Endothelial cell of umbilical vein (primary cell): ENCODE results near the gene TRAF7. TPM values are rescaled to one million over a fixed set of nuclear protein-coding genes. Genes with fewer than 3 reads are reported as not detected.
"Not testable (repeated sequence)": the region's sequence is repeated elsewhere in the genome, so short reads cannot be mapped to it uniquely, and the experiment has no call there.

Source experiments
- BruUV-seq: library from RNA; stranded (reverse); fragments of 400-500 nt; replicated peaks from 2 replicates; lab custom pipeline; 2021; lab: Mats Ljungman, UMichigan
- CTCF ChIA-PET: fragments of 300-600, 350-600 bp; sonication (Branson Sonifier 250); formaldehyde crosslinking; loops from one replicate; lab custom pipeline; 2021; ENCODE audit warnings: antibody characterized with exemption, inconsistent platforms; lab: Charles Lee
- POLR2A ChIA-PET: fragments of 300-600, 350-600 bp; sonication (Branson Sonifier 250); formaldehyde crosslinking; loops from one replicate; lab custom pipeline; 2021; ENCODE audit warnings: antibody characterized with exemption, inconsistent platforms; lab: Charles Lee
- DNase-seq: peaks from one replicate; pipeline ENCODE4 v3.0.0-alpha.2; 2011; ENCODE audit warnings: low read depth, low spot score
- FAIRE-seq: peaks from 2 replicates; lab custom pipeline; 2011; peaks lifted over from hg19 to GRCh38; lab: Jason Lieb, UNC
- H2AFZ ChIP-seq: 2 replicates; pipeline ENCODE4 v1.6.0; 2012; ENCODE audit warnings: low read depth, low read length, control low read depth, inconsistent platforms
- H3K27ac ChIP-seq: 2 replicates; pipeline ENCODE4 v1.5.1; 2011; ENCODE audit warnings: low read depth, mild to moderate bottlenecking, control low read depth, low read length, moderate library complexity; ENCODE audit not compliant: insufficient read depth
- H3K27me3 ChIP-seq, 2 experiments: 2 replicates each; pipeline versions ENCODE4 v1.6.0 to v1.6.1; 2011; ENCODE audit warnings: low read length in 2 of 2, mixed read lengths in 1 of 2; ENCODE audit not compliant: control insufficient read depth in 2 of 2, insufficient read depth in 2 of 2
- H3K36me3 ChIP-seq, 2 experiments: 2 replicates in 1 of 2; 3 replicates in 1 of 2; pipeline ENCODE4 v1.5.1; 2011; ENCODE audit warnings: low read length in 2 of 2, mild to moderate bottlenecking in 1 of 2, moderate library complexity in 1 of 2; ENCODE audit not compliant: control insufficient read depth in 2 of 2, insufficient read depth in 2 of 2; ENCODE audit errors: extremely low read depth in 1 of 2
- H3K4me1 ChIP-seq: 3 replicates; pipeline ENCODE4 v1.5.1; 2011; ENCODE audit warnings: mild to moderate bottlenecking, low read length; ENCODE audit not compliant: control insufficient read depth, insufficient read depth; ENCODE audit errors: extremely low read depth
- H3K4me2 ChIP-seq: 2 replicates; pipeline ENCODE4 v1.6.1; 2011; ENCODE audit warnings: low read length, control low read depth, mixed read lengths; ENCODE audit not compliant: insufficient read depth
- H3K4me3 ChIP-seq, 3 experiments: fragments of 200-600 bp in 1 of 3; sonication (generic), shearing (Covaris generic) in 1 of 3; replicated peaks in 1 of 3; 2 replicates each; pipeline ENCODE4 v1.5.1; 2011 to 2016; ENCODE audit warnings: control low read depth in 3 of 3, low read length in 3 of 3, mild to moderate bottlenecking in 2 of 3, inconsistent platforms in 1 of 3, low read depth in 1 of 3, moderate library complexity in 1 of 3; ENCODE audit not compliant: insufficient read depth in 1 of 3
- H3K79me2 ChIP-seq: 2 replicates; pipeline ENCODE4 v1.6.0; 2012; ENCODE audit warnings: low read length, inconsistent platforms; ENCODE audit not compliant: control insufficient read depth, insufficient read depth
- H3K9ac ChIP-seq: replicated peaks from 2 replicates; pipeline ENCODE3; 2011; ENCODE audit warnings: low read length, control low read depth; ENCODE audit not compliant: insufficient read depth; ENCODE audit errors: extremely low read depth
- H3K9me1 ChIP-seq: replicated peaks from 3 replicates; pipeline ENCODE4 v1.6.0; 2011; ENCODE audit warnings: mild to moderate bottlenecking, low read length; ENCODE audit not compliant: control insufficient read depth, insufficient read depth; ENCODE audit errors: extremely low read depth
- H3K9me3 ChIP-seq: replicated peaks from 2 replicates; pipeline ENCODE4 v1.5.1; 2012; ENCODE audit warnings: low read length, inconsistent platforms; ENCODE audit not compliant: control insufficient read depth, insufficient read depth
- H4K20me1 ChIP-seq: replicated peaks from 2 replicates; pipeline ENCODE3; 2011; ENCODE audit warnings: mild to moderate bottlenecking, low read length; ENCODE audit not compliant: control insufficient read depth, insufficient read depth; ENCODE audit errors: extremely low read depth
- CTCF ChIP-seq, 2 donors: IDR thresholded peaks; 1 replicate in 1 of 2; 2 replicates in 1 of 2; pipeline ENCODE4 v1.5.1; 2011; ENCODE audit warnings: low read length in 2 of 2, mild to moderate bottlenecking in 2 of 2, moderate library complexity in 2 of 2, control low read depth in 1 of 2, inconsistent platforms in 1 of 2, low read depth in 1 of 2; ENCODE audit not compliant: insufficient read depth in 1 of 2; ENCODE audit errors: extremely low read depth in 1 of 2
- dilution Hi-C: fragments of 300-500 bp; cut with MboI; formaldehyde crosslinking; loops from one replicate; pipeline ENCODE4 v1.15.0; 2019; ENCODE audit warnings: low sequenced_read_pairs; ENCODE audit not compliant: extremely low pct_ligation_motif_present
- intact Hi-C: fragments of 100-400 bp; cut with micrococcal nuclease; formaldehyde crosslinking; loops from one replicate; pipeline ENCODE4 v1.10.0; 2022
- polyA plus RNA-seq, 4 experiments: library from polyadenylated mRNA; depleted of rRNA in 3 of 4; stranded (reverse) in 3 of 4; unstranded in 1 of 4; fragments of >200 nt; gene quantifications; 2 replicates each; pipeline versions ENCODE4 v1.2.1 to v1.2.3, GENCODE V29; 2011 to 2012; ENCODE audit warnings: missing spikeins in 1 of 4
- total RNA-seq: library from RNA; stranded (reverse); gene quantifications from 2 replicates; pipeline ENCODE4 v1.2.3, GENCODE V29; 2021

Gene TRAF7
- total and polyA plus RNA-seq, 2 donors (not counting 3 experiments of a cell fraction or from before 2014, with no cell fraction given): 141 to 175 TPM

- H3K4me2 ChIP-seq, H4K20me1 ChIP-seq, H3K4me3 ChIP-seq, POLR2A ChIA-PET, H3K36me3 ChIP-seq, H2AFZ ChIP-seq, H3K9ac ChIP-seq, intact Hi-C loops, DNase-seq, H3K27me3 ChIP-seq, H3K9me3 ChIP-seq, H3K9me1 ChIP-seq, dilution Hi-C loops, BruUV-seq: not testable (repeated sequence)
- Histone ChIP-seq H3K79me2 (peaks cover 33% of the 10 kb centered on the region), H3K4me1 (peaks cover 37% of the 10 kb centered on the region), H3K27ac (peak overlapping the region; percentile 7)
- CTCF ChIA-PET: interaction anchor here (1.3 kb wide), 1 partner anchor 14 kb away, joined by 6 read pairs; no protein-coding TSS in a partner anchor
- FAIRE-seq: peak; percentile 67
- peak in 1 of 2 donors; percentile 1 for TF ChIP-seq CTCF (IDR thresholded peaks at IDR 0.05; ENCODE audit: extremely low read depth in 1 of 2, insufficient read depth in 1 of 2, low read depth in 1 of 2, low read length in 2 of 2)
These were observed 29.3 kb upstream of the TRAF7 start for GRCh38 chr16:2126161-2126743.

GRCh38 chr16:2126928-2127556 lies 28.5 kb upstream of the TRAF7 start:
- H2AFZ ChIP-seq, H4K20me1 ChIP-seq, H3K4me2 ChIP-seq, POLR2A ChIA-PET, intact Hi-C loops, H3K36me3 ChIP-seq, H3K9me3 ChIP-seq, dilution Hi-C loops, H3K27ac ChIP-seq, DNase-seq, H3K4me3 ChIP-seq, FAIRE-seq, H3K9ac ChIP-seq, H3K27me3 ChIP-seq, H3K9me1 ChIP-seq, BruUV-seq, CTCF ChIA-PET: not testable (repeated sequence)
- Histone ChIP-seq H3K79me2 (peaks cover 37% of the 10 kb centered on the region), H3K4me1 (peaks cover 37% of the 10 kb centered on the region)

GRCh38 chr16:2127630-2128280 lies 27.8 kb upstream of the TRAF7 start:
- intact Hi-C loops, H4K20me1 ChIP-seq, H3K4me2 ChIP-seq, H3K9ac ChIP-seq, H3K9me3 ChIP-seq, BruUV-seq, DNase-seq, CTCF ChIA-PET, H3K27me3 ChIP-seq, H2AFZ ChIP-seq, H3K9me1 ChIP-seq, H3K36me3 ChIP-seq, H3K4me3 ChIP-seq, H3K27ac ChIP-seq, dilution Hi-C loops, POLR2A ChIA-PET: not testable (repeated sequence)
- FAIRE-seq: peak; percentile 90
- Histone ChIP-seq H3K79me2 (peaks cover 32% of the 10 kb centered on the region), H3K4me1 (peaks cover 37% of the 10 kb centered on the region)
